Esophagus muscularis mucosa (tissue), 3 donors: Measurements from ENCODE around the gene POLN.

ENCODE experiments used
- POLR2A ChIP-seq: fragments of 450-650 bp; IDR thresholded peaks from one replicate; pipeline ENCODE4 v1.6.1; 2017; ENCODE audit warnings: antibody characterized with exemption, moderate library complexity, mild to moderate bottlenecking, low read depth
- POLR2AphosphoS5 ChIP-seq, 2 donors: sonication (generic); formaldehyde crosslinking; IDR thresholded peaks; one replicate each; pipeline ENCODE4 v1.6.1; 2017; ENCODE audit warnings: antibody characterized with exemption in 2 of 2
- TF ChIP-seq, protein P1 (sequence below), 3 experiments: fragments of 200-600 bp in 2 of 3; fragments of 450-650 bp in 1 of 3; sonication (generic) in 2 of 3; IDR thresholded peaks; one replicate each; pipeline ENCODE4 v1.5.1; 2017 to 2019; ENCODE audit warnings: antibody characterized with exemption in 3 of 3, mild to moderate bottlenecking in 2 of 3, moderate library complexity in 1 of 3

GRCh38 chr4:2083116-2083825 is 158.7 kb downstream of the POLN start:
- TF ChIP-seq, protein P1, sequence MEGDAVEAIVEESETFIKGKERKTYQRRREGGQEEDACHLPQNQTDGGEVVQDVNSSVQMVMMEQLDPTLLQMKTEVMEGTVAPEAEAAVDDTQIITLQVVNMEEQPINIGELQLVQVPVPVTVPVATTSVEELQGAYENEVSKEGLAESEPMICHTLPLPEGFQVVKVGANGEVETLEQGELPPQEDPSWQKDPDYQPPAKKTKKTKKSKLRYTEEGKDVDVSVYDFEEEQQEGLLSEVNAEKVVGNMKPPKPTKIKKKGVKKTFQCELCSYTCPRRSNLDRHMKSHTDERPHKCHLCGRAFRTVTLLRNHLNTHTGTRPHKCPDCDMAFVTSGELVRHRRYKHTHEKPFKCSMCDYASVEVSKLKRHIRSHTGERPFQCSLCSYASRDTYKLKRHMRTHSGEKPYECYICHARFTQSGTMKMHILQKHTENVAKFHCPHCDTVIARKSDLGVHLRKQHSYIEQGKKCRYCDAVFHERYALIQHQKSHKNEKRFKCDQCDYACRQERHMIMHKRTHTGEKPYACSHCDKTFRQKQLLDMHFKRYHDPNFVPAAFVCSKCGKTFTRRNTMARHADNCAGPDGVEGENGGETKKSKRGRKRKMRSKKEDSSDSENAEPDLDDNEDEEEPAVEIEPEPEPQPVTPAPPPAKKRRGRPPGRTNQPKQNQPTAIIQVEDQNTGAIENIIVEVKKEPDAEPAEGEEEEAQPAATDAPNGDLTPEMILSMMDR (IDR thresholded peaks at IDR 0.05): no peak
- TF ChIP-seq POLR2A: no peak
- no peak for TF ChIP-seq POLR2AphosphoS5 (IDR thresholded peaks at IDR 0.05)
